Panc1 (cell line): ENCODE measurements around the gene ZBED5. TPM values are rescaled to one million over a fixed set of nuclear protein-coding genes. Genes with fewer than 3 reads are reported as not detected.

Experiments
- ATAC-seq: fragments of 200-7000 bp; cut with Tn5 transposase; 2 replicates; pipeline ENCODE4 v1.9.1; 2020; ENCODE audit warnings: mild to moderate bottlenecking, moderate library complexity
- BruUV-seq: library from RNA; stranded (reverse); fragments of 400-500 nt; replicated peaks from 2 replicates; lab custom pipeline; 2021; lab: Mats Ljungman, UMichigan
- CTCF ChIA-PET: fragments of 300-600 bp; sonication (Branson Sonifier 250); formaldehyde crosslinking; loops from one replicate; lab custom pipeline; 2022; ENCODE audit warnings: antibody characterized with exemption; lab: Charles Lee
- POLR2A ChIA-PET: fragments of 300-600 bp; sonication (Branson Sonifier 250); formaldehyde crosslinking; loops from one replicate; lab custom pipeline; 2022; ENCODE audit warnings: antibody characterized with exemption; lab: Charles Lee
- DNase-seq: peaks from one replicate; pipeline ENCODE4 v3.0.0-alpha.2; 2010; ENCODE audit warnings: low read depth, low spot score
- H3K27ac ChIP-seq: 2 replicates; pipeline ENCODE4 v1.5.1; 2011; ENCODE audit warnings: mild to moderate bottlenecking, low read length, inconsistent platforms
- H3K27me3 ChIP-seq: fragments of 200-500 bp; sonication (Bioruptor generic); 2 replicates; pipeline ENCODE4 v1.6.0; 2014; ENCODE audit warnings: low read length, inconsistent platforms; ENCODE audit not compliant: control insufficient read depth, insufficient read depth
- H3K36me3 ChIP-seq: fragments of 200-500 bp; sonication (Bioruptor generic); 2 replicates; pipeline ENCODE4 v1.5.1; 2014; ENCODE audit warnings: inconsistent platforms, mild to moderate bottlenecking, low read length, moderate library complexity; ENCODE audit not compliant: control insufficient read depth, insufficient read depth
- H3K4me1 ChIP-seq: 2 replicates; pipeline ENCODE4 v1.5.1; 2011; ENCODE audit warnings: inconsistent platforms, mild to moderate bottlenecking, low read length, moderate library complexity; ENCODE audit not compliant: control insufficient read depth, insufficient read depth
- H3K4me3 ChIP-seq, 2 experiments: 2 replicates each; pipeline ENCODE4 v1.5.1; 2011 to 2012; ENCODE audit warnings: low read depth in 2 of 2, low read length in 2 of 2, mild to moderate bottlenecking in 2 of 2, inconsistent platforms in 1 of 2, moderate library complexity in 1 of 2
- H3K9me3 ChIP-seq: fragments of 200-500 bp; sonication (Bioruptor generic); 2 replicates; pipeline ENCODE4 v1.5.1; 2014; ENCODE audit warnings: low read depth, mild to moderate bottlenecking, inconsistent platforms, low read length, moderate library complexity; ENCODE audit not compliant: control insufficient read depth, insufficient read depth
- CTCF ChIP-seq: fragments of 450-650 bp; IDR thresholded peaks from 2 replicates; pipeline ENCODE4 v1.5.1; 2017; ENCODE audit warnings: mild to moderate bottlenecking
- POLR2AphosphoS5 ChIP-seq: IDR thresholded peaks from 2 replicates; pipeline ENCODE4 v1.6.1; 2012; ENCODE audit warnings: mild to moderate bottlenecking, low read depth, low read length, moderate library complexity
- REST ChIP-seq, 2 experiments: IDR thresholded peaks; 2 replicates each; pipeline ENCODE4 v1.6.1; 2011 to 2012; ENCODE audit warnings: low read depth in 2 of 2, control low read depth in 1 of 2, low read length in 1 of 2, mild to moderate bottlenecking in 1 of 2, moderate library complexity in 1 of 2; ENCODE audit not compliant: insufficient read depth in 1 of 2
- SIN3A ChIP-seq: IDR thresholded peaks from 2 replicates; pipeline ENCODE4 v1.6.1; 2012; ENCODE audit warnings: low read depth, mild to moderate bottlenecking, low read length, moderate library complexity, borderline replicate concordance; ENCODE audit not compliant: insufficient read depth
- TCF7L2 ChIP-seq: IDR thresholded peaks from 2 replicates; pipeline ENCODE4 v1.6.1; 2011; ENCODE audit warnings: mild to moderate bottlenecking, low read depth, low read length, inconsistent platforms
- in situ Hi-C: cut with HindIII; loops from 2 replicates; pipeline ENCODE4 v1.10.0; 2016; ENCODE audit warnings: low sequenced_read_pairs, low pct_unique_long_range_greater_than_20kb
- intact Hi-C: fragments of 100-400 bp; cut with micrococcal nuclease; formaldehyde crosslinking; loops from one replicate; pipeline ENCODE4 v1.10.0; 2022; ENCODE audit not compliant: unreplicated experiment
- total RNA-seq: library from RNA; stranded (reverse); gene quantifications from one replicate; pipeline ENCODE4 v1.2.1, GENCODE V29; 2021; ENCODE audit not compliant: unreplicated experiment

Gene ZBED5
- total RNA-seq, 1 experiment from 2014 or later, result 114 TPM

GRCh38 chr11:10845589-10845988, 12.3 kb downstream of the ZBED5 start:
- Histone ChIP-seq H3K27me3 (no peaks in the 10 kb centered on the region), H3K36me3 (no peaks in the 10 kb centered on the region), H3K4me1 (no peaks in the 10 kb centered on the region), H3K27ac (no peak overlapping the region), H3K9me3 (no peaks in the 10 kb centered on the region), H3K4me3 (no peak overlapping the region)
- no TSS peak for BruUV-seq
- no peak for DNase-seq
- in situ Hi-C loops (no loop called here), intact Hi-C loops (loop anchor here (5.0 kb wide), 1 partner anchor 33 kb away; no protein-coding TSS in a partner anchor)
- ChIA-PET POLR2A (no interaction called here), CTCF (no interaction called here)
- TF ChIP-seq SIN3A (no peak), POLR2AphosphoS5 (no peak), REST (IDR thresholded peaks at IDR 0.05; ENCODE audit: insufficient read depth in 1 of 2, low read depth in 2 of 2, low read length in 1 of 2) (no peak), TCF7L2 (no peak), CTCF (no peak)
- no peak for ATAC-seq

GRCh38 chr11:10844796-10845195, 13.1 kb downstream of the ZBED5 start:
- ChIA-PET CTCF (no interaction called here), POLR2A (no interaction called here)
- no peaks in the 10 kb centered on the region for H3K9me3 ChIP-seq
- ATAC-seq (no peak), DNase-seq (no peak)
- in situ Hi-C loops (no loop called here), intact Hi-C loops (loop anchor here (5.0 kb wide), 1 partner anchor 32 kb away; no protein-coding TSS in a partner anchor)
- no peak overlapping the region for H3K4me3 ChIP-seq
- no peaks in the 10 kb centered on the region for H3K27me3 ChIP-seq
- H3K4me1 ChIP-seq, result no peaks in the 10 kb centered on the region
- BruUV-seq, result no TSS peak
- H3K27ac ChIP-seq, result no peak overlapping the region
- no peaks in the 10 kb centered on the region for H3K36me3 ChIP-seq
- TF ChIP-seq CTCF (no peak), TCF7L2 (no peak), REST (IDR thresholded peaks at IDR 0.05; ENCODE audit: insufficient read depth in 1 of 2, low read depth in 2 of 2, low read length in 1 of 2) (no peak), POLR2AphosphoS5 (no peak), SIN3A (no peak)
